Activated CD8-positive, alpha-beta memory T cell treated with anti-CD3 and anti-CD28 coated beads, Interleukin-2, amount 50 U/mL, for 48 hours (primary cell): Measurements from ENCODE around the gene ST6GALNAC3.

Experiments used
- DNase-seq: peaks from one replicate; pipeline ENCODE4 v3.0.0-alpha.2; 2020

ST6GALNAC3 gene

DNA sequence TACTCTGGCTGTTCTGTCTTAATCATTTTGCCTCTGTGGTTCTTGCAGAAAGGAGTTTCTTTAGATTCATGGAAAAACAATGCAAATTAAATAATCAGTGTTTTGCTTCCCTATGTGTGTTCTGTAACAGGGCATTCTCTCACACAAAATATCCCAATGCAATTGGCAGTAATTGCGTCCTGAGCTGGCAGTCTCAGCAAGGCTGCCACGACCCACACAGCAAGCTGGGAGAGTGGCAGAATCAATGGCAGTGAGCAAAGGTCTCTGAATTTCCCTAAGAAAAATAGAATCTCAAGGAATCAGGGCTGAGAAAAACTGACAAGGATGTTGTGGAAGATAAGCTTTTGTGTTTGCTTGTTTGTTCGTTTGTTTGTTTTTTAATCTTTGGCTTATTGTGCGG, 594.6 kb downstream of the ST6GALNAC3 start:
- DNase-seq = no peak

DNA sequence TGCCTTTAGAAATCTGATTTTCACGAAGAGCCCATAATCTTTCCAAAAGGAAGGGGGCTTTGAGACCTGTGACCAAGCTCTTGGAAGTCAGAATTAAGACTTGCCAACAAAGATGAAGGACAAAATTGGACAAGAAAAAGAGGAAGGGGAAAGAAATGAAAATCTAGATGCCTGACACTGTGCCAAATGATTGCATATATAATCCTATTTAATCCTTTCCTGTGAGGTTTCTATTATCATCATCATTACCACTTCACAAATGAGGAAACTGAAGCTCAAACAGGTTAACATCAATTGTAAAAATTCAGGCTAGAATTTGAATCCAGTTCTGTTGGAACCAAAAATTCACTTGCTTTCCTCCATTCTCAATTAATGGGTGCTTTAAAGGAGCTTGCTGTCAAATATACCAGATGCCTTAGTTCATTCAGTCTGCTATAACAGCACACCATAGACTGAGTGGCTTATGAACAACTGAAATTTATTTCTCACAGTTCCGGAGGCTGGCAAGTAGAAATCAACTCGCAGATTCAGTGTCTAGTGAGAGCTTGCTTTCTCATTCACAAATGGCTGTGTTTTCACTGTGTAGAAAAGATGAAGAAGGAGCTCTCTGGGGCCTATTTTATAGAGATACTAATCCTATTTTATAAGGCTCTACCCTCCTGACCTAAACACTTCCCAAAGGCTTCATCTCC, 595.2 kb downstream of the ST6GALNAC3 start:
- DNase-seq = no peak

DNA sequence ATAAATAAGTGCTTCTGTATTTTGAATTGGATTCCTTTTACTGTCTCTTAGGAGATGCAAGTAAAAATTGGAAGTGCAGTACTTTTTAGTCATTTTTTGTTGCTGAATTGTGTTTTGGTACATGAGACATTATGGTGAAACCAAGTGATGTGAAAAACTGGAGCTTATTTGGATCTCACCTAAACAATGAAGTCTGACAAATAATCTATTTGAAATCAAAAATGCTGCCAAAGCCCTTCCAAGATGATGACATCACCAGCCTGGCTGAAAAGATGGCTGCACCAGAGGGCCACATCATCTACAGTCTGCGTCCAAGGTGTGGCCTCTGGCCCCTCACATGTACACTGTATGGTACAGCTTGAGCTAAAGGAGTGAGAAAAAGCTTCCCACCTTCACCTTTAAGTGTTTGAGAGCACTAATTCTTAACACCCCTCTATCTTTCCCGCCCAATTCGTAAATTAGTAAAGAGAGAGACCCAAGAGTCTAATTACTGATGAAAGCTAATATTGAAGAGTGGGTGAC, 600.2 kb downstream of the ST6GALNAC3 start:
- DNase-seq = no peak

DNA sequence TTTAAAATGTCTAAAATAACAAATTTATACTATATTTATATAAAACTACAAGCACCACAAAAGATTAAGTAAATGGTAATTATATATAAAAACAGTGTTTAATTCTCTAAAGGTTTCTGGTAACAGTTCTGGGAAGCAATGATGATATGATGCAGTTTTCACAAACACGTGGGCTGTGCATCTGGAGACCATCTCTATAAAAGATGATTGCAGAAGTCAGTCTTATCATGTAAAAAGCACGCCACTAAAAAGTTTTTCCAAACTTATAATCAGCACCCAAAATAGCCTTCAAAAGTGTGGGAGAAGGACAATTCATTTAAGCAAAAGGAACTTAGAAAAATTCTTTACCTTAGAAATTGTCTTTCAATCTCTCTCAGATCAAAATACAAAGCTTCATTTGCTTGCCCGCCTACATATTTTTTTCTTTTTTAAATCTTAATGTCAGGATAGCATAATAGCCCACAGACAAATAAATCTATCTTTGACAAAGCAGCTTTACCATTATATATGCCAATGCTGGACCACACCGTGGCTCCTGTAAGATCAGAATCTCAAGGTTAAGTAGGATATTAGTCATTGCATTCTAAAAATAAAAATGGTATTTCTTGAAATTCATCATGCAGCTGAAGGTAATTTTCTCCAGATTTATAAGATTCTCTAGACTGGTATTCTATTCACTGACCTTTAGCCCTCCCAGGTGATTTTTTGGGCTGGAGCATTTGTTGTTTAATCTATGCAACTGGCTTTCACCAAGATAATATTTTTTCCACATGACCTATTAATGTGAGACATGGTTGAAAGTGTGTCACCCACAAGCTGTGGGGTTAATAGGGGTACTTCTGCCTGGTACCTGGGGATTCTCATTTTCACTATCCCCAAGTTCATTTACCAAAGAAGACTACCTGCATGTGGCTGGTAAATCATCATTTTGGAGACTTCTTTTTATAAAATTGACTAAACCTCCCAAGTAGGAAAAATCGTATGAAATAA, 603.2 kb downstream of the ST6GALNAC3 start:
- DNase-seq = no peak

DNA sequence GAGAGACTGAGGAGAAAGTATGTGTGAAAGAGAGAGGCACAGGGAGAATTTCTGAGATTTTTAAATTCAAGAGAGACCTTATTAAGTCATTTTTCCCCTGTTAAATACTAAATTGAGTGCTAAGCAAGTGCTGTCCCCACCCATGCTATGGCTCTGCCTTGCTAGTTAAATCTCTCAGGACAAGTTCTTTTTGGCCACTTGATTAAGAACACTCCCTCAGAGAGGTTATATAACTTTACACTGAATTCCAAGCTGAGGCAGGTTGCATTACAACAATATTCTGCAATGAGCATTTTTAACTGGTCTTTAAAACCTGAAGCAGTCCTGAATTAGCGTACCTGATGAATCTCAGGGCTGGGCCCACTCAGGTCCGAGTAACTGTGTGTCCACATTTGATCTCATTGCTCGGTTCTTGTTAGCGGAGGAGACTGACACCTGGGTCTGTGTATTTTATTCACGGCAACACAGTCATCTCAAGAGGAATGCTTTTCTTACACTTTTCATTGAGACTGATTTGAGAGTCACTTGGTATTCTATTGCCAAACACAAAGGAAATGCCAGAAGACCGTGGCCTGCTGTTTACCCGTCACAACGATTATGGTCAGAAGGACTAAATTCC, 605.1 kb downstream of the ST6GALNAC3 start:
- no peak for DNase-seq

DNA sequence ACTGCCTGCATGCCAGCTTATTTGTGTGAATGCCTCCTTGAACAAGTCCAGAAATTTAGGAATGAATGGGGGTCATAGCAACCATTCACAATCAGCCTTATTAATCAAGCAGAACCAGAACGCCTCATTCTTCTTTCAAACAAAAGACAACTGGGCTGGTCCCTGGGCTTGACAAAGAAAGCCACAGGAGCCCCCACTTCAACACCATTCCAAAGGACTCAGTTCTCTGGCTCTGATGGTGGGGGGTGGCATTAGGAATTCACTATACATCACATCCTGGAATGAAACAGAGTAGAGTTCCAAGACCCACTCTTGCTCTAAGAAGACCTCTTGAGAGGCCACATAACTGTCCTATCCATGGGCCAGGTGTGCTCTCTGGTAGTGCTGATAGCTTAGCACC, 606.1 kb downstream of the ST6GALNAC3 start:
- DNase-seq = no peak

DNA sequence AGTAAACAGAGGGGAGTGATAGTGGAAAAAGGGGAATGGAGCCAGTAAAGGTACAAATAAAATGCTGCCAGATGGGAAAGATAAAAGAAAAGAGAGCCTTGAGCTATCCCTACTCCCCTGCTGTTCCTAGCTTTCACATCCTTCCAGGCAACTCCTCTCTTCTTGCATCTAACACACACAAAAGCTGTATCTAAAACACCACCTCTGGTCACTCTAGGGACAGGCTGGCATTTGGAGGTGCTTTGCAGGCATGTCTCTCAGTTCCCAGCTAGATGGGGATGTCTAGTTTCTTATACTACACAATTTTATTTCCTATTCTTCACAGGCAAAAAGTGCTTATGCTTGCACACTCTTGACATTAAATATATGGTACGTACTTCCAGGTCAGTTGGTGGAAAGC, 607.6 kb downstream of the ST6GALNAC3 start:
- no peak for DNase-seq
